ENCODE measurements around the gene CACNA1G. TPM values are rescaled to one million over a fixed set of nuclear protein-coding genes. Genes with fewer than 3 reads are reported as not detected.

The CACNA1G gene
- total RNA-seq, 1 donor from 2014 or later = 1.6 TPM

DNA sequence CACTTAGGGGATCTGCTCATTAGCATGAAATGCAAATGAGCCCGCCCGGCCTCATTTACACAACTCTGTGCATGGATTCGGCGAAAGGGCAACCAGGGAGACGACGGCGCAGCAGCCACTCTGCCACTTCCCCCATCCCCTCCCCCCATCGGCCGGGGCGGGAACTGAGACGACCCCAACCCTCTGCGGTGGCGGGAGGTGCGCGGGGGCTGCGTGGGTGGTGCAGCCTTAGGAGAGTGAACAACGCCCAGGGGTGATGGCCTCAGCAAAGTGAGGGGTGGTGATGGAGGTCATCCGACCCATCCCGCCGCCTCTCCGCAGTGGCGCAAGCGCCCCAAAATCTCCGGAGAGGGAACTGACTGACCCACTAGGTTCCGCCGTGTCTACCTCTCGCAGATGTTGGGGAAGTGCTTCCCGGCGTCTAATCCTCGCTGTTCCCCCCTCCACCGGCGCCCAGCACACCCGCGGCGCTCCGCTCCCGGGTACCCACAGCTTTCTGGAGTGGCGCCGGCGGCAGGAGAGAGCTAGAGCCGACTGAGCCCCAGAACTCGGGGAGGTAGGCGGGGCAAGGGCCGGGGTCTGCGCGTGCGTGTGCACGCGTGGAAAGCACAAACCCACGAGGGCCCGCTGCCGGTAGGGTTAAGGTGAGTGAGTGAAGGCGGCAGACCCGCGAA lies 1.4 kb upstream of the CACNA1G start:
- Histone ChIP-seq H3K9me3 (ENCODE audit: low read depth) (no peaks in the 10 kb centered on the region), H2AFZ (replicated peaks) (no peak overlapping the region), H3K4me3 (peak overlapping the region; percentile 86), H3K27ac (no peak overlapping the region), H3K36me3 (no peaks in the 10 kb centered on the region), H3F3A (ENCODE audit: low read depth) (peaks cover 46% of the 10 kb centered on the region), H3K4me1 (peaks cover 46% of the 10 kb centered on the region), H3K79me2 (ENCODE audit: low read depth) (no peaks in the 10 kb centered on the region), H3K4me2 (peak overlapping the region; percentile 80), H3K9ac (no peak overlapping the region), H4K20me1 (ENCODE audit: low read depth) (peaks cover 34% of the 10 kb centered on the region), H3K27me3 (peaks cover 75% of the 10 kb centered on the region)
- peaks cover 42% of the 10 kb centered on the region for H3K27me3 Mint-ChIP-seq (ENCODE audit: insufficient read depth, low read depth)
- no peaks in the 10 kb centered on the region for H3K9me3 Mint-ChIP-seq
- peak overlapping the region; percentile 93 for H3K4me3 Mint-ChIP-seq
- peak; percentile 86 for DNase-seq (ENCODE audit: low spot score)
- H3K36me3 Mint-ChIP-seq = no peaks in the 10 kb centered on the region
- H3K4me1 Mint-ChIP-seq = peaks cover 42% of the 10 kb centered on the region
- TF ChIP-seq CTCF (IDR thresholded peaks at IDR 0.05) (peak; percentile 12), EZH2 (IDR thresholded peaks at IDR 0.05) (peak; percentile 12), EZH2phosphoT487 (IDR thresholded peaks at IDR 0.05) (peak; percentile 24)
- H3K27ac Mint-ChIP-seq = no peak overlapping the region

DNA sequence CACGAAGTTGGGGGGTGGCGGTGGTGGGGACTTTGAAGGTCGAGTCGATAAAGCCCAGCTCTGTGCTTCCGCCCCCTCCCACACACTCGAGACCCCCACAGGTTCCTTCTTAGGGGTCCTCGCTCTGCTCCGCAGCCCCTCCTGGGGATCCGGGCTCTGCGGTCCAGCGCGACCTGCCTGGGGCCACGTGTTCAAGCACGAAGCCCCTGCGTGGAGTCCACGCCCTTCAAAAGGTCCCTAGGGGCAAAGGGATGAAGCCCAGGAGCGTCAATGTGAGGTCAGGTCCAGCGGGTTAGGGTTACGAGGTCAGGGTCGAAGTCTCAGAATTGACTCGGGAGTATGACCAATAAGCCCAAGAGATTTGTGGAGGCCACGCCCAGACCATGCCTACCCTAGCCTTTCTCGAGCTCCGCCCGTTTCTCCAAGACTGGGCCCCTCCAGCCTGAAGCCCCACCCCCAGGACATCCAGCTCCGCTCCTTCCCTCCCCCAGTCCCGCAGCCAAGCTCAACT lies 786 bp upstream of the CACNA1G start:
- peak overlapping the region; percentile 86 for H3K4me3 ChIP-seq
- H3K4me2 ChIP-seq = peak overlapping the region; percentile 80
- Mint-ChIP-seq H3K27ac (peak overlapping the region; percentile 91), H3K4me3 (peak overlapping the region; percentile 93), H3K4me1 (peaks cover 48% of the 10 kb centered on the region), H3K27me3 (ENCODE audit: insufficient read depth, low read depth) (peaks cover 42% of the 10 kb centered on the region), H3K9me3 (no peaks in the 10 kb centered on the region), H3K36me3 (no peaks in the 10 kb centered on the region)
- no peaks in the 10 kb centered on the region for H3K9me3 ChIP-seq (ENCODE audit: low read depth)
- H3K27me3 ChIP-seq = peaks cover 81% of the 10 kb centered on the region
- H4K20me1 ChIP-seq (ENCODE audit: low read depth) = peaks cover 34% of the 10 kb centered on the region
- DNase-seq (ENCODE audit: low spot score) = peak; percentile 88
- peaks cover 46% of the 10 kb centered on the region for H3F3A ChIP-seq (ENCODE audit: low read depth)
- no peaks in the 10 kb centered on the region for H3K36me3 ChIP-seq
- H3K27ac ChIP-seq = no peak overlapping the region
- peak overlapping the region; percentile 38 for H2AFZ ChIP-seq (replicated peaks)
- H3K9ac ChIP-seq = no peak overlapping the region
- no peaks in the 10 kb centered on the region for H3K79me2 ChIP-seq (ENCODE audit: low read depth)
- H3K4me1 ChIP-seq = peaks cover 53% of the 10 kb centered on the region
- TF ChIP-seq EZH2 (IDR thresholded peaks at IDR 0.05) = no peak
- peak; percentile 16 for TF ChIP-seq EZH2phosphoT487 (IDR thresholded peaks at IDR 0.05)

DNA sequence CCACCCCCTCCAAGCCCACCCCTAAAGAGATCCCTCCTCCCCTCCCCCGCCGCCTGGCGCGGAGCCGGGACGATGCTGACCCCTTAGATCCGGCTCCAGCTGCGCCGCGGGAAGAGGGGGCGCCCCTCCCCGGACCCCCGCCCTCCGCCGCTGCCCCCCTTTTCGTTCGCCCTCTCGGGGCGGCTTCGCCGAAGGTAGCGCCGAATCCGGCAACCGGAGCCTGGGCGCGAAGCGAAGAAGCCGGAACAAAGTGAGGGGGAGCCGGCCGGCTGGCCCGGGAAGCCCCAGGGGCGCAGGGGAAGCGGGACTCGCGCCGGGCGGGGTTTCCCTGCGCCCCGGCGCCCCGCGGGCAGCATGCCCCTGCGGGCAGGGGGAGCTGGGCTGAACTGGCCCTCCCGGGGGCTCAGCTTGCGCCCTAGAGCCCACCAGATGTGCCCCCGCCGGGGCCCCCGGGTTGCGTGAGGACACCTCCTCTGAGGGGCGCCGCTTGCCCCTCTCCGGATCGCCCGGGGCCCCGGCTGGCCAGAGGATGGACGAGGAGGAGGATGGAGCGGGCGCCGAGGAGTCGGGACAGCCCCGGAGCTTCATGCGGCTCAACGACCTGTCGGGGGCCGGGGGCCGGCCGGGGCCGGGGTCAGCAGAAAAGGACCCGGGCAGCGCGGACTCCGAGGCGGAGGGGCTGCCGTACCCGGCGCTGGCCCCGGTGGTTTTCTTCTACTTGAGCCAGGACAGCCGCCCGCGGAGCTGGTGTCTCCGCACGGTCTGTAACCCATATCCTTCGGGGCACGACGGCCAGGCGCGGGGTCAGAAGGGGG lies 623 bp downstream of the CACNA1G start:
- Histone ChIP-seq H3K9me3 (ENCODE audit: low read depth) (no peaks in the 10 kb centered on the region), H2AFZ (replicated peaks) (peak overlapping the region; percentile 74), H3K4me1 (peaks cover 66% of the 10 kb centered on the region), H3K4me2 (peak overlapping the region; percentile 100), H3F3A (ENCODE audit: low read depth) (peaks cover 54% of the 10 kb centered on the region), H3K36me3 (no peaks in the 10 kb centered on the region), H3K9ac (no peak overlapping the region), H3K79me2 (ENCODE audit: low read depth) (no peaks in the 10 kb centered on the region), H4K20me1 (ENCODE audit: low read depth) (peaks cover 33% of the 10 kb centered on the region), H3K27me3 (peaks cover 94% of the 10 kb centered on the region), H3K27ac (no peak overlapping the region), H3K4me3 (peak overlapping the region; percentile 86)
- DNase-seq (ENCODE audit: low spot score) = peak; percentile 66
- Mint-ChIP-seq H3K4me3 (peak overlapping the region; percentile 87), H3K36me3 (no peaks in the 10 kb centered on the region), H3K9me3 (no peaks in the 10 kb centered on the region), H3K27me3 (ENCODE audit: insufficient read depth, low read depth) (peaks cover 41% of the 10 kb centered on the region), H3K27ac (no peak overlapping the region), H3K4me1 (peaks cover 60% of the 10 kb centered on the region)
- TF ChIP-seq EZH2 (IDR thresholded peaks at IDR 0.05) (peak; percentile 72), CTCF (IDR thresholded peaks at IDR 0.05) (no peak), EZH2phosphoT487 (IDR thresholded peaks at IDR 0.05) (peak; percentile 14)
